Dendritic cell treated with granulocyte-macrophage colony-stimulating factor and Interleukin-4, amounts not matched to agents 40 ng/mL and 50 ng/mL, for 4 days (primary cell): ENCODE results near the gene FBXO31.
"Not testable (repeated sequence)": the region's sequence is repeated elsewhere in the genome, so short reads cannot be mapped to it uniquely, and the experiment has no call there.

ENCODE experiments used
- H3K27ac Mint-ChIP-seq: one replicate; pipeline ENCODE4 v1.8.0; 2022; ENCODE audit warnings: mild to moderate bottlenecking, mixed read lengths
- H3K27me3 Mint-ChIP-seq: one replicate; pipeline ENCODE4 v1.8.0; 2022; ENCODE audit warnings: mild to moderate bottlenecking, mixed read lengths
- H3K36me3 Mint-ChIP-seq: one replicate; pipeline ENCODE4 v1.8.0; 2022; ENCODE audit warnings: low read depth, mixed read lengths
- H3K4me1 Mint-ChIP-seq: one replicate; pipeline ENCODE4 v1.8.0; 2022; ENCODE audit warnings: low read depth, mixed read lengths
- H3K4me3 Mint-ChIP-seq: one replicate; pipeline ENCODE4 v1.8.0; 2022; ENCODE audit warnings: mild to moderate bottlenecking, moderate library complexity, mixed read lengths
- H3K9me3 Mint-ChIP-seq: one replicate; pipeline ENCODE4 v1.8.0; 2022; ENCODE audit warnings: mixed read lengths
- intact Hi-C: fragments of 100-400 bp; cut with micrococcal nuclease; formaldehyde crosslinking; loops from one replicate; pipeline ENCODE4 v1.15.0; 2022

Gene FBXO31

DNA sequence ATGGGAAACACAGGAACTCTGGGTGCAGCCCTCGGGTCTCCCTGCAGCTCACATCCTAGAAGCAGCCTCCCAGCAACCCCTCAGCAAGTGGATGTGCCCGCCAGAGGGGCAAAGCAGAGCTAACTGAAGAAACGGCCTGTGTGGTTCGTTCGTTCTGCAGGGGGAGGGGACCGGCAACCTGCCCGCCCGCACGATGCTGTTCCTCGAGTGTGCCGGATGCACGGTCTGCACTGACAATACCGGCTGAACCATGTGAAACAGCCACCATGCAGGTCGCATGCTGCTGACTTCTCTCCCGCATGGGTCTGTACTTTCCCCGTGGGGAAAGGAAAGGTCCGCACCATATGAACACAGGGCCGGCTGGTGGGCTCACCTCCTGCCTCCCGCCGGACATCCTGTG is 41.1 kb downstream of the FBXO31 start:
- Mint-ChIP-seq H3K9me3 (no peaks in the 10 kb centered on the region), H3K4me1 (peaks cover 6% of the 10 kb centered on the region)

GRCh38 chr16:87340198-87340597 is 43.4 kb downstream of the FBXO31 start:
- Mint-ChIP-seq H3K4me1 (peaks cover 8% of the 10 kb centered on the region), H3K9me3 (no peaks in the 10 kb centered on the region), H3K36me3 (peaks cover 81% of the 10 kb centered on the region), H3K4me3 (no peak overlapping the region), H3K27ac (no peak overlapping the region), H3K27me3 (peaks cover 17% of the 10 kb centered on the region)
- intact Hi-C loops: no loop called here

More for the DNA sequence above, 41.1 kb downstream of the FBXO31 start:
- Mint-ChIP-seq H3K4me3 (no peak overlapping the region), H3K36me3 (peaks cover 89% of the 10 kb centered on the region), H3K27ac (no peak overlapping the region), H3K27me3 (peaks cover 16% of the 10 kb centered on the region)
- intact Hi-C loops: no loop called here

DNA sequence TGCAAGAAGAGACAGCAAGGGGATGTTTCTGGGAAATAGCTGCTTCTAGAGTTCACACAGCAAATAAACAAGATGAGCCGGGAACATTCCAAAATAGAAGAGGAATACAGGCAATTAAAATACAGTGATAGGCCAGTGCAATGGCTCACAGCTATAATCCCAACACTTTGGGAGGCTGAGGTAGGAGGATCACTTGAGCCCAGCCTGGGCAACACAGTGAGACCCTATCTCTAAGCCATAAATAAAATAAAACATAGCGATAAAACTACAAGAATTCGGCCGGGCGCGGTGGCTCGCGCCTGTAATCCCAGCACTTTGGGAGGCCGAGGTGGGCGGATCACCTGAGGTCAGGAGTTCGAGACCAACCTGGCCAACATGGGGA is 43.9 kb downstream of the FBXO31 start:
- H3K9me3 Mint-ChIP-seq, H3K4me3 Mint-ChIP-seq, intact Hi-C loops, H3K27ac Mint-ChIP-seq, H3K4me1 Mint-ChIP-seq: not testable (repeated sequence)
- Mint-ChIP-seq H3K36me3 (peaks cover 81% of the 10 kb centered on the region), H3K27me3 (peaks cover 16% of the 10 kb centered on the region)

DNA sequence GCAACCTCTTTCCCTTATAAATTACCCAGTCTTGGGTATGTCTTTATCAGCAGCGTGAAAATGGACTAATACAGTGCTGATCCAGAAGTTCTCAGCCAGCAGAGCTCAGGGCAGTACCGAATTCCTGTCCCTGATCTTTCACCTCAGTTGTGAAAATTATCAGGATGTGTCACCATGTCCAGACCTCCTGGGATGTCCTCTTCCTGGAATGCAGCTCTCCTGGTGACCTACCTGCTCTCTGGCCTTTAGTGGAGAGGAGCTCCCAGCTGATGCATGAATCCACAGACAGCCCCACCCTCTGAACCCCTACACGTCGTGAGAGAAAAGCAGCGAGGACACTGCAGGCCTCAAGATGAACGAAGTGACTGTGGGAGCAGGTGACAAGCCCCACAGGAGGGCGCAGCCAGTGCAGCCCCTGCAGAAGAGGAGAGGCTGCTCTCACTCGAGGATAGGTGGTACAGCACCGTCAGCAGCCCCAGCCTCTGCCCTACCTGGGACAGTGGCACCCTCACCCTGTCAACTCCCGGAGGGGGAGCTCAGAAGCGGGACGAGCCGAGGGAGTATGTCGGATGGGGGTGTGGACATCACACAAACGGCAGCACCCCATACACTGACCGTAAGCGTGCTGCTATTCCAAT is 44.4 kb downstream of the FBXO31 start:
- H3K27ac Mint-ChIP-seq: no peak overlapping the region
- intact Hi-C loops: no loop called here
- H3K4me3 Mint-ChIP-seq: no peak overlapping the region
- peaks cover 16% of the 10 kb centered on the region for H3K27me3 Mint-ChIP-seq
- H3K9me3 Mint-ChIP-seq: no peaks in the 10 kb centered on the region
- H3K36me3 Mint-ChIP-seq: peaks cover 81% of the 10 kb centered on the region
- peaks cover 7% of the 10 kb centered on the region for H3K4me1 Mint-ChIP-seq

GRCh38 chr16:87338155-87338765 is 45.3 kb downstream of the FBXO31 start:
- H3K4me3 Mint-ChIP-seq: no peak overlapping the region
- H3K27me3 Mint-ChIP-seq: peaks cover 14% of the 10 kb centered on the region
- peaks cover 81% of the 10 kb centered on the region for H3K36me3 Mint-ChIP-seq
- H3K27ac Mint-ChIP-seq: no peak overlapping the region
- intact Hi-C loops: no loop called here
- peaks cover 7% of the 10 kb centered on the region for H3K4me1 Mint-ChIP-seq
- no peaks in the 10 kb centered on the region for H3K9me3 Mint-ChIP-seq

DNA sequence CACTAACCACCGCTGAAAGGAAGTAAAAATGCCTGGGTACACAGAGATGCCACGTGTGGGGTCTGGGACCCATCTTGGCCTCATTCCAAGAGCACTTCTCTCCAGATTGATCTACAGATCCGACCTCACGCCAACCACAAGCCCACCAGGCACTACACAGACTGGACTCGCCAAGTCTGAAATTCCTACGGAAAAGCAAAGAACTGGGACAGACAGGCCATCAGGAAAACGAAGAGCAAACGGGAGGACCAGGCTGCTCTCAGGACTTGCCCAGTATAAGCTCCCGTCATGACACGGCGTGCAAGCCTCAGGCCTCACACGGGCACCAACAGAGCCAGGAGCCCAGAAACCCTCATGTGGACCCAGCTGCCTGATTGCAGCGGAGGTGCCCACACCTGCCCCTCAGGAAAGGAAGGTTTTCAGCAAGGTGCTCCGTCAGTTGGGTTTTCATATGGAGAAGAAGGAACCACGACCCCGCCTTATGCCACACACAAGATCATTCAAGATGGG is 46.3 kb downstream of the FBXO31 start:
- Mint-ChIP-seq H3K27ac (no peak overlapping the region), H3K27me3 (peaks cover 14% of the 10 kb centered on the region), H3K36me3 (peaks cover 81% of the 10 kb centered on the region), H3K4me3 (no peak overlapping the region), H3K9me3 (no peaks in the 10 kb centered on the region), H3K4me1 (peaks cover 7% of the 10 kb centered on the region)
- intact Hi-C loops: no loop called here

DNA sequence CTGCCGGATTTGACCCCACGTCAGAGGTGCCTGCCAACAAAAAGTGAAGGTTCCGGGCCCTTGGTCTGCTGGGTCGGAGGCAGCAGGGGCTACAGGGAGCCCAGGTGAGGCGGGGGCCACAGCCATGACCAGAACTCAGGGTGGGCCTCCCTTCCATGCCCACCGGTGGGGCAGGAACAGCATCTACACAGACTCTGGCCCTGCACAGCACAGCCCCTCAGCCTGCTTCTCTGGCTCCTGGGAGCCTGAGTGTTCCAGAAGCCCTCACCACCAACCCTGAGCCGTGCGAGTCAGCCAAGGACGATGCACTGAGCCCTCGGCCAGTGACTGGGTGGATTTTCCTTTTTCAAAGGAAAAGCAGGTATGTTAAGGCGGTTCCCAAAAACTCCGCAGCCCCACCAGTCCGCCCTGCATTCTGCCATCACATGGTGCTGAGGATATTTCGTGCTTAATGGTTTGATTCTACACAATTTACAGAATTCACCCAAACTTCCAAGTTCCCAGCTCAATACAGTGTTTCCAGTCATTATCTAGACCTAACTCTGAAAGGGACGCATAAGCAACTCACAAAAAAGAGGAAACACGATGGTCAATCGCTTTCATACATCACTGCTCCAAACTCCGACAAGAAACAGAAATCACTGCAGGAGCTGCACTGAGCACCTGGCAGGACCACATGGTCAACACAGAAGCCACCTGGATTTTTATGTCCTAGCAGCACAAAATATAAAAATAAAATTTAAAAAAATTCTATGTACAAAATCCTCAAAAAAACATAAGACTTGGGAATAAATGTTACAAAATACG is 46.9 kb downstream of the FBXO31 start:
- intact Hi-C loops: no loop called here
- Mint-ChIP-seq H3K9me3 (no peaks in the 10 kb centered on the region), H3K36me3 (peaks cover 81% of the 10 kb centered on the region), H3K27me3 (peaks cover 14% of the 10 kb centered on the region), H3K4me3 (no peak overlapping the region), H3K4me1 (peaks cover 7% of the 10 kb centered on the region), H3K27ac (no peak overlapping the region)

DNA sequence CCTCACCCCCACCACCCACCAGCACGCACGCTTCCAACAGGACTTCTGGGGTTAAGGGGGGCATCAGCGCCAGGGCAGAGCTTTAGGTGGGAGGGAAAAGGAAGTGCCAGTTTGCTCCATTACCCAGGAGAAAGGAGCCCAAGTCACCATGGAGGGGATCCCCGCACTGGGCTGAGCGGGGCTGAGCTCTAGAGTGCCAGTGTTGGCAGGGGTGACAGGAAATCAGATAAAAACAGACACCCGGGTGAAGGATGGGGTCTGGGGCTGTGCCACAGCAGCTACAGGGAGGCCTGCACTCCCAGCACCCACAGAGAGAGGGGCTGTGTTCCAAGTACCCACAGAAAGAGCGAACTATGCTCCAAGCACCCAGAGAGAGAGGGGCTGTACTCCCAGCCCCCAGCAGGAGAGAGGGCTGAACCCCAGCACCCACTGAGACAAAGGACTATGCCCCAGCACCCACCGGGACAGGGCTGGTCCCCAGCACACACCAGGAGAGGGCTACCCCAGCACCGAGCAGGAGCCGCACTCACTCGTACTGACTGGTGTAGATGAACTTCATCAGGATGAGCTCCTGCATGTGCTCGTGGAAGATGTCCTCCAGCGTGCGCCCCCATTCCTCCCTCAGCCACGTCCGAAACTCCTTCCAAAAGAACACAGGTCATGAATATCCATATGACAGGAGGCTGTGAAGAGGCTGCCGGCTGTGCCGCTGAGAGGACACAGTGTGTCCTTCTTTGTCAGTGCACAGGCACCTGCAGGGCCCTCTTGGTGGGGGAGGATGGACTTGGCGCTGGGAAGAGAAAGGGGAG is 47.7 kb downstream of the FBXO31 start:
- H3K36me3 Mint-ChIP-seq: peaks cover 82% of the 10 kb centered on the region
- no peaks in the 10 kb centered on the region for H3K9me3 Mint-ChIP-seq
- intact Hi-C loops: no loop called here
- peaks cover 14% of the 10 kb centered on the region for H3K27me3 Mint-ChIP-seq
- H3K4me1 Mint-ChIP-seq: peaks cover 7% of the 10 kb centered on the region
- H3K4me3 Mint-ChIP-seq: no peak overlapping the region
- H3K27ac Mint-ChIP-seq: no peak overlapping the region

GRCh38 chr16:87334651-87335624 is 48.6 kb downstream of the FBXO31 start:
- Mint-ChIP-seq H3K27me3 (peaks cover 14% of the 10 kb centered on the region), H3K9me3 (no peaks in the 10 kb centered on the region), H3K27ac (no peak overlapping the region), H3K36me3 (peaks cover 82% of the 10 kb centered on the region), H3K4me3 (no peak overlapping the region), H3K4me1 (peaks cover 7% of the 10 kb centered on the region)
- intact Hi-C loops: no loop called here

DNA sequence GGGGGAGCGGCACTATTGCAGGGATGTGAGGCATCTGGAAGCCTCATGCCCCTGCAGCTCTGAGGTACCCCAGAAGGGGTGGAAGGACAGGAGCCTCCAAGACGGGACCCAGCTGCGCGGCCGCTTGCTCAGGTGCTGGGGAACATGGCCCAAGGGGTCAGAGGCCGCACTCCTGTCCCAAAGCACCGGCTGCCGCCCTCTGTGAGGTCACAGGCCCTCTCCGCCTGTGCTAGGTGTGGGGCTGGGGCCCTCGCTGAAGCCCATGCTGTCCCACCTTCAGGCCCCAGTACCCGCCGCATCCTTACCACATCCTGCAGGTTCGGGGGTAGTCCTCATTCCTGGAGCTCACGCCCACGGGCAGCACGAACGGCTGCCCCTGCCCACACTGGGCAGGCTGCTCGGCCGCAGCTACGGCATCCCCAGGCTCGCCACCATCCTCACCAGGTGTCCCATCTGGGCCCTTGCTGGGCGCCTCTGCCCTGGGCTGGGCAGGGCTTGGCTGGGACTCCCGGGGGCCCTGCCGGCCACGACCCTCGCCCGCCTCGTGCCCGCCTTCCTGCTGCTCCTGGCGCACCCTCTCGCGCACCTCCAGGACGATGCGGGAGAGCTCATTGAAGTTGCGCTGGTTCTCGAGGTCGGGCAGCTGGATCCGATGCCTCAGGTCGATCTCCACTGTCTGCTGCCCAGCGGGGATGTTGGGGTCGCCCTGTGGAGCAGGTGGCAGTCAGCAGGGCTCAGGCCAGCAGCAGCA is 49.8 kb downstream of the FBXO31 start:
- Mint-ChIP-seq H3K27ac (no peak overlapping the region), H3K4me1 (peaks cover 7% of the 10 kb centered on the region), H3K27me3 (peaks cover 9% of the 10 kb centered on the region), H3K4me3 (no peak overlapping the region), H3K9me3 (no peaks in the 10 kb centered on the region), H3K36me3 (peaks cover 81% of the 10 kb centered on the region)
- intact Hi-C loops: no loop called here

- Mint-ChIP-seq H3K4me1 (peaks cover 7% of the 10 kb centered on the region), H3K27ac (no peak overlapping the region), H3K4me3 (no peak overlapping the region)
Observed at GRCh38 chr16:87333101-87333500, 50.5 kb downstream of the FBXO31 start.

GRCh38 chr16:87332150-87332549 is 51.4 kb downstream of the FBXO31 start:
- Mint-ChIP-seq H3K27ac (no peak overlapping the region), H3K36me3 (peaks cover 81% of the 10 kb centered on the region), H3K27me3 (peaks cover 4% of the 10 kb centered on the region), H3K9me3 (no peaks in the 10 kb centered on the region), H3K4me3 (no peak overlapping the region), H3K4me1 (peaks cover 3% of the 10 kb centered on the region)
- intact Hi-C loops: no loop called here

More at GRCh38 chr16:87333101-87333500, 50.5 kb downstream of the FBXO31 start:
- no peaks in the 10 kb centered on the region for H3K9me3 Mint-ChIP-seq
- intact Hi-C loops: no loop called here
- H3K27me3 Mint-ChIP-seq: peaks cover 8% of the 10 kb centered on the region
- peaks cover 81% of the 10 kb centered on the region for H3K36me3 Mint-ChIP-seq
